NCI-H2029 treated with DMSO at 0.1 percent for 48 hours (cell line): ENCODE data around the gene RAX2.
A peak's percentile ranks its signal among the peaks of the same experiment; 100 is the strongest.
"Not testable (repeated sequence)": the region's sequence is repeated elsewhere in the genome, so short reads cannot be mapped to it uniquely, and the experiment has no call there.

ENCODE experiments used
- DNase-seq: peaks from one replicate; lab custom pipeline; 2025; lab: John Stamatoyannopoulos, UW

Gene RAX2

GRCh38 chr19:3778104-3778867, 6.3 kb upstream of the RAX2 start:
- DNase-seq, result no peak

- DNase-seq, result no peak
These were observed 4.5 kb upstream of the RAX2 start for GRCh38 chr19:3776479-3777040.

- no peak for DNase-seq
These were observed 3.8 kb upstream of the RAX2 start for GRCh38 chr19:3775831-3776230.

GRCh38 chr19:3775374-3775711, 3.3 kb upstream of the RAX2 start:
- no peak for DNase-seq

GRCh38 chr19:3774621-3775373, 2.8 kb upstream of the RAX2 start:
- DNase-seq, result no peak

- no peak for DNase-seq
These were observed 1.9 kb upstream of the RAX2 start for GRCh38 chr19:3773814-3774515.

- no peak for DNase-seq
These were observed 775 bp downstream of the RAX2 start for GRCh38 chr19:3771000-3771905.

- no peak for DNase-seq
These were observed 1.7 kb downstream of the RAX2 start for GRCh38 chr19:3770136-3770999.

GRCh38 chr19:3769494-3769893, 2.5 kb downstream of the RAX2 start:
- no peak for DNase-seq

GRCh38 chr19:3768748-3769099, 3.3 kb downstream of the RAX2 start:
- DNase-seq, result no peak

- no peak for DNase-seq
These were observed 3.8 kb downstream of the RAX2 start for GRCh38 chr19:3768015-3768747.

- DNase-seq, result no peak
These were observed 5.0 kb downstream of the RAX2 start for GRCh38 chr19:3767050-3767449.

GRCh38 chr19:3766520-3766919, 5.5 kb downstream of the RAX2 start:
- DNase-seq, result no peak

GRCh38 chr19:3765757-3766156, 6.3 kb downstream of the RAX2 start:
- DNase-seq, result not testable (repeated sequence)

- no peak for DNase-seq
These were observed 6.9 kb downstream of the RAX2 start for GRCh38 chr19:3765121-3765520.

GRCh38 chr19:3762501-3763459, 9.2 kb downstream of the RAX2 start, which contains the start of gene MRPL54:
TSS of gene MRPL54 (plus strand) at chr19:3762682. CDS start at chr19:3762701, 19 bp downstream.
- DNase-seq, result peak; percentile 98

- no peak for DNase-seq
These were observed 9.9 kb downstream of the RAX2 start for GRCh38 chr19:3762130-3762473.

GRCh38 chr19:3761382-3762129, 10.5 kb downstream of the RAX2 start, which contains the start of gene APBA3:
TSS of gene APBA3 (minus strand) at chr19:3761692. CDS start at chr19:3760264, 1,428 bp downstream.
- DNase-seq, result peak; percentile 76
